CD14-positive monocyte (primary cell): ENCODE results near the gene SLITRK4. TPM values are rescaled to one million over a fixed set of nuclear protein-coding genes. Genes with fewer than 3 reads are reported as not detected.

Source experiments
- DNase-seq, 3 donors: peaks; one replicate each; pipeline ENCODE4 v3.0.0-alpha.2; 2011 to 2022
- H2AFZ ChIP-seq: 2 replicates; pipeline ENCODE4 v1.6.0; 2012; ENCODE audit warnings: mild to moderate bottlenecking, low read depth, low read length, inconsistent platforms; ENCODE audit not compliant: insufficient read depth, poor library complexity, severe bottlenecking
- H3K27ac ChIP-seq, 2 donors: 1 replicate in 1 of 2; 2 replicates in 1 of 2; pipeline ENCODE4 v1.5.1; 2012 to 2013; ENCODE audit warnings: low read length in 2 of 2, control low read depth in 1 of 2, inconsistent platforms in 1 of 2, low read depth in 1 of 2, mild to moderate bottlenecking in 1 of 2
- H3K27me3 ChIP-seq, 2 donors: one replicate each; pipeline versions ENCODE4 v1.6.0 to v1.6.1; 2011 to 2013; ENCODE audit warnings: low read length in 2 of 2; ENCODE audit not compliant: control insufficient read depth in 2 of 2, insufficient read depth in 2 of 2
- H3K36me3 ChIP-seq, 2 donors: replicated peaks in 1 of 2; 1 replicate in 1 of 2; 2 replicates in 1 of 2; pipeline versions ENCODE4 v1.5.1 to v1.6.1; 2012 to 2013; ENCODE audit warnings: low read length in 2 of 2, control low read depth in 1 of 2, inconsistent platforms in 1 of 2, mild to moderate bottlenecking in 1 of 2; ENCODE audit not compliant: insufficient read depth in 2 of 2, control insufficient read depth in 1 of 2
- H3K4me1 ChIP-seq, 2 donors: 1 replicate in 1 of 2; 2 replicates in 1 of 2; pipeline versions ENCODE4 v1.5.1 to v1.6.1; 2012 to 2013; ENCODE audit warnings: low read length in 2 of 2, control low read depth in 1 of 2, inconsistent platforms in 1 of 2, mild to moderate bottlenecking in 1 of 2, moderate library complexity in 1 of 2; ENCODE audit not compliant: insufficient read depth in 2 of 2, control insufficient read depth in 1 of 2
- H3K4me2 ChIP-seq: replicated peaks from 2 replicates; pipeline ENCODE3; 2012; ENCODE audit warnings: low read length, moderate library complexity, mild to moderate bottlenecking; ENCODE audit not compliant: poor library complexity, severe bottlenecking; ENCODE audit errors: extremely low read depth
- H3K4me3 ChIP-seq, 3 experiments: fragments of 200-600 bp in 1 of 3; sonication (generic) in 1 of 3; replicated peaks in 1 of 3; 1 replicate in 2 of 3; 2 replicates in 1 of 3; pipeline ENCODE4 v1.5.1; 2011 to 2013; ENCODE audit warnings: low read length in 3 of 3, mild to moderate bottlenecking in 3 of 3, control low read depth in 2 of 3, low read depth in 2 of 3, inconsistent platforms in 1 of 3, moderate library complexity in 1 of 3
- H3K79me2 ChIP-seq: 2 replicates; pipeline ENCODE4 v1.6.0; 2012; ENCODE audit warnings: mild to moderate bottlenecking, control low read depth, inconsistent platforms, low read length, moderate library complexity; ENCODE audit not compliant: insufficient read depth
- H3K9ac ChIP-seq: 2 replicates; pipeline ENCODE4 v1.6.0; 2017; ENCODE audit warnings: low read length, mild to moderate bottlenecking; ENCODE audit not compliant: insufficient read depth, poor library complexity, severe bottlenecking
- H3K9me3 ChIP-seq, 2 donors: replicated peaks in 1 of 2; 1 replicate in 1 of 2; 2 replicates in 1 of 2; pipeline versions ENCODE4 v1.5.1 to v1.6.1; 2012 to 2013; ENCODE audit warnings: low read length in 2 of 2, control low read depth in 1 of 2; ENCODE audit not compliant: control insufficient read depth in 1 of 2, insufficient read depth in 1 of 2
- H4K20me1 ChIP-seq: 2 replicates; pipeline ENCODE4 v1.6.0; 2012; ENCODE audit warnings: mild to moderate bottlenecking, low read length, control low read depth, moderate library complexity; ENCODE audit not compliant: insufficient read depth
- H3K27ac Mint-ChIP-seq, 7 donors: one replicate each; pipeline ENCODE4 v1.8.0; 2020; ENCODE audit warnings: mild to moderate bottlenecking in 7 of 7, mixed read lengths in 7 of 7, moderate library complexity in 6 of 7, inconsistent platforms in 2 of 7
- H3K27me3 Mint-ChIP-seq, 3 donors: one replicate each; pipeline ENCODE4 v1.8.0; 2021 to 2022; ENCODE audit warnings: low read depth in 3 of 3, mild to moderate bottlenecking in 3 of 3, mixed read lengths in 3 of 3, moderate library complexity in 3 of 3, inconsistent platforms in 1 of 3
- H3K36me3 Mint-ChIP-seq, 2 donors: one replicate each; pipeline ENCODE4 v1.8.0; 2020; ENCODE audit warnings: mixed read lengths in 2 of 2, inconsistent platforms in 1 of 2, mild to moderate bottlenecking in 1 of 2
- H3K4me1 Mint-ChIP-seq: one replicate; pipeline ENCODE4 v1.8.0; 2020; ENCODE audit warnings: mild to moderate bottlenecking, mixed read lengths
- H3K4me3 Mint-ChIP-seq, 2 donors: one replicate each; pipeline ENCODE4 v1.8.0; 2020; ENCODE audit warnings: mild to moderate bottlenecking in 2 of 2, mixed read lengths in 2 of 2, moderate library complexity in 1 of 2
- H3K9me3 Mint-ChIP-seq, 7 donors: one replicate each; pipeline ENCODE4 v1.8.0; 2020 to 2022; ENCODE audit warnings: mixed read lengths in 7 of 7, mild to moderate bottlenecking in 6 of 7, moderate library complexity in 6 of 7, inconsistent platforms in 2 of 7
- WGBS: methylation state at CpG from one replicate; pipeline ENCODE4 v1.1.5; 2013; ENCODE audit warnings: missing lambda C conversion rate; ENCODE audit not compliant: insufficient coverage; 5-methylcytosine and 5-hydroxymethylcytosine counted together
- intact Hi-C, 2 donors: fragments of 100-400 bp; cut with micrococcal nuclease; formaldehyde crosslinking; loops; one replicate each; pipeline versions ENCODE4 v1.15.0 to v1.15.1; 2023
- polyA plus RNA-seq, 3 donors: library from polyadenylated mRNA; depleted of rRNA in 1 of 3; unstranded in 2 of 3; stranded (reverse) in 1 of 3; fragments of 300-500 nt in 2 of 3; fragments of >200 nt in 1 of 3; fragmentation: Illumina TruSeq in 2 of 3; gene quantifications; 1 replicate in 2 of 3; 2 replicates in 1 of 3; pipeline ENCODE4 v1.2.3, GENCODE V29; 2012 to 2021
- TF ChIP-seq, protein P1 (sequence below): fragments of 200-600 bp; IDR thresholded peaks from one replicate; pipeline ENCODE4 v1.8.0; 2022; ENCODE audit warnings: antibody characterized with exemption, mild to moderate bottlenecking

SLITRK4 gene
- polyA plus RNA-seq, 3 donors: 4.7 to 13.2 (median 11.6) TPM

DNA sequence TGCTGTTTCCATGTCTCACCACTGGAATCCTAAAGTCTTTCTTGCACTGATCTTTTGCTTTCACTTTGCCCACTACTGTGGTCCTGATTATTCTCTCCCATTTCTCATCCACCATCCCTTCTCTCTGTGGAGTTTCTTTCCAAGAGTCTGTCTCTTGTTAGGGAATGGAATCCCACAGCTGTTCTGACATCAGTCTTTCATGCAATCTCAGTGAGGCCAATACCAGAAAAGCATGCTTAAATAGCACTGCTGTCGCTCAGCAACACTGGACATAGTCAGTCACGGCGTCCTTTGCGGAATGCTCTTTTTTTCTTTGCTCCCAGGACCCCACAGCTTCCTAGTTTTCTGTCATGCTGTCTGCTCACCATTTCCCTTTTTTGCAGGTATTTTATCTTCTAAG, 20.1 kb downstream of the SLITRK4 start:
- intact Hi-C loops: no loop called here
- Histone ChIP-seq H3K9ac (no peak overlapping the region), H3K36me3 (no peaks in the 10 kb centered on the region), H3K4me3 (no peak overlapping the region), H3K4me2 (no peak overlapping the region), H3K9me3 (no peaks in the 10 kb centered on the region), H3K27ac (no peak overlapping the region), H4K20me1 (no peaks in the 10 kb centered on the region), H3K4me1 (no peaks in the 10 kb centered on the region), H2AFZ (no peak overlapping the region), H3K27me3 (no peaks in the 10 kb centered on the region), H3K79me2 (no peaks in the 10 kb centered on the region)
- Mint-ChIP-seq H3K4me1 (peaks cover 3% of the 10 kb centered on the region), H3K27me3 (peaks cover 2 to 5% (median 4%) of the 10 kb centered on the region in 3 donors), H3K27ac (peak overlapping the region in 1 of 7 donors; percentile 2), H3K4me3 (no peak overlapping the region), H3K9me3 (peaks cover 0 to 2% (median 0%) of the 10 kb centered on the region in 7 donors), H3K36me3 (peaks cover 0 to 2% of the 10 kb centered on the region in 2 donors)
- no CpG with 5 or more reads among the region's 4 CpGs for WGBS
- TF ChIP-seq, protein P1, sequence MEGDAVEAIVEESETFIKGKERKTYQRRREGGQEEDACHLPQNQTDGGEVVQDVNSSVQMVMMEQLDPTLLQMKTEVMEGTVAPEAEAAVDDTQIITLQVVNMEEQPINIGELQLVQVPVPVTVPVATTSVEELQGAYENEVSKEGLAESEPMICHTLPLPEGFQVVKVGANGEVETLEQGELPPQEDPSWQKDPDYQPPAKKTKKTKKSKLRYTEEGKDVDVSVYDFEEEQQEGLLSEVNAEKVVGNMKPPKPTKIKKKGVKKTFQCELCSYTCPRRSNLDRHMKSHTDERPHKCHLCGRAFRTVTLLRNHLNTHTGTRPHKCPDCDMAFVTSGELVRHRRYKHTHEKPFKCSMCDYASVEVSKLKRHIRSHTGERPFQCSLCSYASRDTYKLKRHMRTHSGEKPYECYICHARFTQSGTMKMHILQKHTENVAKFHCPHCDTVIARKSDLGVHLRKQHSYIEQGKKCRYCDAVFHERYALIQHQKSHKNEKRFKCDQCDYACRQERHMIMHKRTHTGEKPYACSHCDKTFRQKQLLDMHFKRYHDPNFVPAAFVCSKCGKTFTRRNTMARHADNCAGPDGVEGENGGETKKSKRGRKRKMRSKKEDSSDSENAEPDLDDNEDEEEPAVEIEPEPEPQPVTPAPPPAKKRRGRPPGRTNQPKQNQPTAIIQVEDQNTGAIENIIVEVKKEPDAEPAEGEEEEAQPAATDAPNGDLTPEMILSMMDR: no peak
- DNase-seq: no peak

DNA sequence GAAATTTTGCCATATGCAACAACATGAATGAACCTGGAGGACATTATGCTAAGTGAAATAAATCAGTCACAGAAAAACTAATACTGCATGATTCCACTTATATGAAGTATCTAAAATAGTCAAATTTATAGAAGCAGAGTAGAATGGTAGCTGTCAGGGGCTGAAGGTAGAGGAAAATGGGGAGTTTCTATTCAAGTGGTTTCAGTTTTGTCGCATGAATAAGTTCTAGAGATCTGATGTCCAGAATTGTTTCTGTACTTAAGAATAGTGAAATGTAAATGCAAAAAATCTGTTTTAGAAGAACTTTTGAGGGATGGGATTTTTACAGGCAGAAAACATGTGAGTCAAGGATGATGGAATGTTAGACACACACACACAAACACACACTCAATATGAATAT, 34.1 kb downstream of the SLITRK4 start:
- H3K27ac ChIP-seq: no peak overlapping the region
- H3K27me3 Mint-ChIP-seq: peaks cover 2 to 3% (median 2%) of the 10 kb centered on the region in 3 donors
- no peaks in the 10 kb centered on the region for H3K79me2 ChIP-seq
- H3K4me3 Mint-ChIP-seq: no peak overlapping the region
- H4K20me1 ChIP-seq: no peaks in the 10 kb centered on the region
- H3K27ac Mint-ChIP-seq: no peak overlapping the region
- no peaks in the 10 kb centered on the region for H3K9me3 ChIP-seq
- no peaks in the 10 kb centered on the region for H3K4me1 ChIP-seq
- no peaks in the 10 kb centered on the region for H3K36me3 ChIP-seq
- H3K9me3 Mint-ChIP-seq: peaks cover 0 to 3% (median 0%) of the 10 kb centered on the region in 7 donors
- no peak overlapping the region for H3K4me2 ChIP-seq
- no CpG with 5 or more reads among the region's 1 CpG for WGBS
- no peak overlapping the region for H3K9ac ChIP-seq
- no peak for DNase-seq
- intact Hi-C loops: no loop called here
- no peaks in the 10 kb centered on the region for H3K4me1 Mint-ChIP-seq
- H2AFZ ChIP-seq: no peak overlapping the region
- H3K4me3 ChIP-seq: no peak overlapping the region
- H3K36me3 Mint-ChIP-seq: no peaks in the 10 kb centered on the region
- H3K27me3 ChIP-seq: no peaks in the 10 kb centered on the region
- TF ChIP-seq, protein P1: no peak
